Colonic mucosa (tissue), 4 donors: ENCODE measurements around the gene SKOR1. TPM values are rescaled to one million over a fixed set of nuclear protein-coding genes. Genes with fewer than 3 reads are reported as not detected.
A peak's percentile ranks its signal among the peaks of the same experiment; 100 is the strongest.

Experiments used
- DNase-seq: peaks from one replicate; pipeline ENCODE4 v3.0.0-alpha.2; 2020
- H3K27ac ChIP-seq: fragments of 200-600 bp; one replicate; pipeline ENCODE4 v1.8.0; 2021
- H3K27me3 ChIP-seq: fragments of 200-600 bp; one replicate; pipeline ENCODE4 v1.8.0; 2021
- H3K36me3 ChIP-seq: fragments of 200-600 bp; one replicate; pipeline ENCODE4 v1.8.0; 2021
- H3K4me1 ChIP-seq: fragments of 200-600 bp; one replicate; pipeline ENCODE4 v1.8.0; 2021; ENCODE audit warnings: mild to moderate bottlenecking
- H3K4me3 ChIP-seq: fragments of 200-600 bp; one replicate; pipeline ENCODE4 v1.8.0; 2021
- H3K9ac ChIP-seq, 2 donors: one replicate each; pipeline ENCODE4 v1.7.0; 2013; ENCODE audit warnings: control low read depth in 2 of 2, low read depth in 2 of 2, low read length in 2 of 2
- H3K9me3 ChIP-seq: fragments of 200-600 bp; one replicate; pipeline ENCODE4 v1.8.0; 2021
- CTCF ChIP-seq: fragments of 200-600 bp; IDR thresholded peaks from one replicate; pipeline ENCODE4 v1.8.0; 2022; ENCODE audit warnings: antibody characterized with exemption, mild to moderate bottlenecking
- intact Hi-C: fragments of 100-400 bp; cut with DNase I; formaldehyde crosslinking; loops from one replicate; pipeline ENCODE4 v1.14.1; 2022
- total RNA-seq, 2 donors: library from RNA; stranded (reverse); fragmentation: NEBNext Ultra II Directional in 1 of 2; extraction: Animal tissue kit (Norgen Biotek cat#: 25700) in 1 of 2; gene quantifications; one replicate each; pipeline ENCODE4 v1.2.1, GENCODE V29; 2021
- donor health status: healthy.
- donor health status: DM: no; HTN: no; CAD: no.
- donor health status: DM: no; HTN: no; CAD: no.

SKOR1 gene
- total RNA-seq, 2 donors from 2014 or later, result 0.10 to 0.19 TPM

- Histone ChIP-seq H3K9me3 (no peaks in the 10 kb centered on the region), H3K9ac (peak overlapping the region; percentile 20 to 55), H3K36me3 (no peaks in the 10 kb centered on the region), H3K27me3 (peaks cover 50% of the 10 kb centered on the region), H3K27ac (no peak overlapping the region), H3K4me1 (peaks cover 26% of the 10 kb centered on the region), H3K4me3 (peak overlapping the region; percentile 32)
- no peak for DNase-seq
- intact Hi-C loops, result loop anchor here (10.0 kb wide), 1 partner anchor 291 kb away; the partner anchor contains the start of gene MAP2K5
- TF ChIP-seq CTCF, result no peak
These were observed 10.8 kb downstream of the SKOR1 start for GRCh38 chr15:67836134-67836455.

- Histone ChIP-seq H3K9me3 (no peaks in the 10 kb centered on the region), H3K27ac (no peak overlapping the region), H3K4me3 (no peak overlapping the region), H3K27me3 (peaks cover 47% of the 10 kb centered on the region), H3K4me1 (peaks cover 26% of the 10 kb centered on the region), H3K36me3 (no peaks in the 10 kb centered on the region), H3K9ac (no peak overlapping the region)
- intact Hi-C loops, result loop anchor here (10.0 kb wide), 1 partner anchor 292 kb away; the partner anchor contains the start of gene MAP2K5
- TF ChIP-seq CTCF, result peak; percentile 78
- peak; percentile 52 for DNase-seq
These were observed 11.2 kb downstream of the SKOR1 start for GRCh38 chr15:67836477-67836876.

- no peak overlapping the region for H3K4me3 ChIP-seq
- no peak for DNase-seq
- H3K27ac ChIP-seq, result no peak overlapping the region
- H3K36me3 ChIP-seq, result no peaks in the 10 kb centered on the region
- no peak overlapping the region for H3K9ac ChIP-seq
- intact Hi-C loops, result loop anchor here (10.0 kb wide), 1 partner anchor 292 kb away; the partner anchor contains the start of gene MAP2K5
- H3K9me3 ChIP-seq, result no peaks in the 10 kb centered on the region
- peaks cover 26% of the 10 kb centered on the region for H3K4me1 ChIP-seq
- peaks cover 44% of the 10 kb centered on the region for H3K27me3 ChIP-seq
- TF ChIP-seq CTCF, result no peak
These were observed 11.6 kb downstream of the SKOR1 start for GRCh38 chr15:67836955-67837354.

- H3K36me3 ChIP-seq, result no peaks in the 10 kb centered on the region
- intact Hi-C loops, result loop anchor here (10.0 kb wide), 1 partner anchor 294 kb away; the partner anchor contains the start of gene MAP2K5
- H3K4me1 ChIP-seq, result peaks cover 21% of the 10 kb centered on the region
These were observed 13.6 kb downstream of the SKOR1 start for GRCh38 chr15:67838789-67839332.

GRCh38 chr15:67839499-67839928 lies 14.2 kb downstream of the SKOR1 start:
- Histone ChIP-seq H3K27me3 (peaks cover 18% of the 10 kb centered on the region), H3K4me3 (peak overlapping the region; percentile 62), H3K9me3 (no peaks in the 10 kb centered on the region), H3K4me1 (peaks cover 16% of the 10 kb centered on the region), H3K36me3 (no peaks in the 10 kb centered on the region), H3K27ac (peak overlapping the region; percentile 83), H3K9ac (peak overlapping the region; percentile 47 to 94)
- DNase-seq, result peak; percentile 47
- TF ChIP-seq CTCF, result no peak
- intact Hi-C loops, result loop anchor here (10.0 kb wide), 1 partner anchor 295 kb away; the partner anchor contains the start of gene MAP2K5

More at GRCh38 chr15:67838789-67839332, 13.6 kb downstream of the SKOR1 start:
- peak; percentile 62 for DNase-seq
- Histone ChIP-seq H3K27me3 (peaks cover 25% of the 10 kb centered on the region), H3K4me3 (peak overlapping the region; percentile 62), H3K9me3 (no peaks in the 10 kb centered on the region), H3K9ac (peak overlapping the region in 1 of 2 donors; percentile 94), H3K27ac (no peak overlapping the region)
- TF ChIP-seq CTCF, result no peak
